ENCODE data around the gene ADAMTSL1.

DNA sequence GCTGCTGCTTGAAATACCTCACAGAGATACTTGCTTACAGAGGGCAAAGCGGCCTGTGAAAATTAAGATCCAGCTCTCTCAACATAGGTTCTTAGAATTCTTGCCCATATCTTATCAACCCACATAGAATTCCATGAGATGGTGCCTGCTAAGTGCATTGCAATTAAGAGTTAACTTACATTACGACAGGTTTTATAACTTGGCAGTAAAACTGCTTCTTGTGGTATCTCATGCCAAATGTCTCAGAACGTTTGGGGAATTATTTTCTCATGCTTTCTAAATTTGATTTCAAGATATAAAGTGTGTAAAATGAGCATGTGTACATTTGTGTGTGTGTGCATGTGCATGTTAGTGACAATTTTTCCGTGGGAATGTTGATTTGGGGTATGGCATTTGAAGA is 297.8 kb downstream of the ADAMTSL1 start:
- TF ChIP-seq SRF (IDR thresholded peaks at IDR 0.05; ENCODE audit: low read depth, low read length), result no peak
- no peak for TF ChIP-seq TAF7 (optimal IDR thresholded peaks at IDR 0.05; ENCODE audit: borderline replicate concordance, low read depth, low read length)
- TF ChIP-seq SUZ12 (IDR thresholded peaks at IDR 0.05; ENCODE audit: low read length), result no peak
- no peak for TF ChIP-seq EZH2 (IDR thresholded peaks at IDR 0.05; ENCODE audit: low read depth, low read length, severe bottlenecking)
- TF ChIP-seq CHD2 (IDR thresholded peaks at IDR 0.05; ENCODE audit: low read length), result no peak
- TF ChIP-seq POLR2A (IDR thresholded peaks at IDR 0.05; ENCODE audit: control extremely low read depth in 1 of 2, low read depth in 2 of 2, low read length in 2 of 2), result no peak
- TF ChIP-seq, protein P1, sequence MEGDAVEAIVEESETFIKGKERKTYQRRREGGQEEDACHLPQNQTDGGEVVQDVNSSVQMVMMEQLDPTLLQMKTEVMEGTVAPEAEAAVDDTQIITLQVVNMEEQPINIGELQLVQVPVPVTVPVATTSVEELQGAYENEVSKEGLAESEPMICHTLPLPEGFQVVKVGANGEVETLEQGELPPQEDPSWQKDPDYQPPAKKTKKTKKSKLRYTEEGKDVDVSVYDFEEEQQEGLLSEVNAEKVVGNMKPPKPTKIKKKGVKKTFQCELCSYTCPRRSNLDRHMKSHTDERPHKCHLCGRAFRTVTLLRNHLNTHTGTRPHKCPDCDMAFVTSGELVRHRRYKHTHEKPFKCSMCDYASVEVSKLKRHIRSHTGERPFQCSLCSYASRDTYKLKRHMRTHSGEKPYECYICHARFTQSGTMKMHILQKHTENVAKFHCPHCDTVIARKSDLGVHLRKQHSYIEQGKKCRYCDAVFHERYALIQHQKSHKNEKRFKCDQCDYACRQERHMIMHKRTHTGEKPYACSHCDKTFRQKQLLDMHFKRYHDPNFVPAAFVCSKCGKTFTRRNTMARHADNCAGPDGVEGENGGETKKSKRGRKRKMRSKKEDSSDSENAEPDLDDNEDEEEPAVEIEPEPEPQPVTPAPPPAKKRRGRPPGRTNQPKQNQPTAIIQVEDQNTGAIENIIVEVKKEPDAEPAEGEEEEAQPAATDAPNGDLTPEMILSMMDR (IDR thresholded peaks at IDR 0.05; ENCODE audit: control extremely low read depth in 1 of 3, insufficient read depth in 1 of 3, low read depth in 1 of 3, low read length in 3 of 3), result no peak
- TF ChIP-seq CEBPB (IDR thresholded peaks at IDR 0.05; ENCODE audit: low read depth, low read length), result no peak

Data from H1 (cell line).